ENCODE measurements around the gene MLANA.

DNA sequence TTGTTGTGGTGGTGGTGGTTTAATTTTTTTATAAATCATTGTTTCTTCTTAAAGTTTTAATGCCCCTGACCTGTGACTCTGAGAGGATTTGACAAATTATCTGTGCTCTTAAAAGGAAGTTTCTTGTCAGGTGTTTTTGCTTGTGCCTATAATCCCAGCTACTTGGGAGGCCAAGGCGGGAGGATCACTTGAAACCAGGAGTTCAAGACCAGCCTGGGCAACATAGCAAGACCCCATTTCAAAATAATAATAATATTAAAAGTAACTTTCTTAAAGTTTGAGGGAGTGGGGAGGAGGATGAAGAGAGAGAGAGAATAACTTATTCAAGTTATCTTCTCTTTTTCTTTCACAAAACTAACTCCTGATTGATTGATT lies 45.5 kb upstream of the MLANA start:
- TF ChIP-seq, protein P1, sequence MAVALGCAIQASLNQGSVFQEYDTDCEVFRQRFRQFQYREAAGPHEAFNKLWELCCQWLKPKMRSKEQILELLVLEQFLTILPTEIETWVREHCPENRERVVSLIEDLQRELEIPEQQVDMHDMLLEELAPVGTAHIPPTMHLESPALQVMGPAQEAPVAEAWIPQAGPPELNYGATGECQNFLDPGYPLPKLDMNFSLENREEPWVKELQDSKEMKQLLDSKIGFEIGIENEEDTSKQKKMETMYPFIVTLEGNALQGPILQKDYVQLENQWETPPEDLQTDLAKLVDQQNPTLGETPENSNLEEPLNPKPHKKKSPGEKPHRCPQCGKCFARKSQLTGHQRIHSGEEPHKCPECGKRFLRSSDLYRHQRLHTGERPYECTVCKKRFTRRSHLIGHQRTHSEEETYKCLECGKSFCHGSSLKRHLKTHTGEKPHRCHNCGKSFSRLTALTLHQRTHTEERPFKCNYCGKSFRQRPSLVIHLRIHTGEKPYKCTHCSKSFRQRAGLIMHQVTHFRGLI (tag by site-specific recombination; IDR thresholded peaks at IDR 0.05): no peak
- TF ChIP-seq BCL11B (tag by site-specific recombination; IDR thresholded peaks at IDR 0.05; ENCODE audit: low read depth): no peak
- no peak for TF ChIP-seq CTCF (tag by site-specific recombination; IDR thresholded peaks at IDR 0.05)
- no peak for TF ChIP-seq ZNF571 (tag by site-specific recombination; IDR thresholded peaks at IDR 0.05)
- TF ChIP-seq, protein P2, sequence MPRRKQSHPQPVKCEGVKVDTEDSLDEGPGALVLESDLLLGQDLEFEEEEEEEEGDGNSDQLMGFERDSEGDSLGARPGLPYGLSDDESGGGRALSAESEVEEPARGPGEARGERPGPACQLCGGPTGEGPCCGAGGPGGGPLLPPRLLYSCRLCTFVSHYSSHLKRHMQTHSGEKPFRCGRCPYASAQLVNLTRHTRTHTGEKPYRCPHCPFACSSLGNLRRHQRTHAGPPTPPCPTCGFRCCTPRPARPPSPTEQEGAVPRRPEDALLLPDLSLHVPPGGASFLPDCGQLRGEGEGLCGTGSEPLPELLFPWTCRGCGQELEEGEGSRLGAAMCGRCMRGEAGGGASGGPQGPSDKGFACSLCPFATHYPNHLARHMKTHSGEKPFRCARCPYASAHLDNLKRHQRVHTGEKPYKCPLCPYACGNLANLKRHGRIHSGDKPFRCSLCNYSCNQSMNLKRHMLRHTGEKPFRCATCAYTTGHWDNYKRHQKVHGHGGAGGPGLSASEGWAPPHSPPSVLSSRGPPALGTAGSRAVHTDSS (tag by site-specific recombination; IDR thresholded peaks at IDR 0.05): no peak
- TF ChIP-seq YY1 (tag by site-specific recombination; IDR thresholded peaks at IDR 0.05): no peak
- no peak for TF ChIP-seq SP2 (tag by site-specific recombination; IDR thresholded peaks at IDR 0.05)
- TF ChIP-seq KLF1 (tag by site-specific recombination; IDR thresholded peaks at IDR 0.05): no peak
- TF ChIP-seq REPIN1 (tag by site-specific recombination; IDR thresholded peaks at IDR 0.05; ENCODE audit: low read depth): no peak

Data from HEK293 (cell line).